HG02981 (cell line): ENCODE measurements around the gene TRAPPC11.
"Not testable (repeated sequence)": the region's sequence is repeated elsewhere in the genome, so short reads cannot be mapped to it uniquely, and the experiment has no call there.

Experiments
- ATAC-seq: cut with Tn5 transposase; IDR thresholded peaks from one replicate; pipeline ENCODE4 v1.9.1; 2021; ENCODE audit warnings: mild to moderate bottlenecking, moderate library complexity; ENCODE audit not compliant: unreplicated experiment

Gene TRAPPC11

DNA sequence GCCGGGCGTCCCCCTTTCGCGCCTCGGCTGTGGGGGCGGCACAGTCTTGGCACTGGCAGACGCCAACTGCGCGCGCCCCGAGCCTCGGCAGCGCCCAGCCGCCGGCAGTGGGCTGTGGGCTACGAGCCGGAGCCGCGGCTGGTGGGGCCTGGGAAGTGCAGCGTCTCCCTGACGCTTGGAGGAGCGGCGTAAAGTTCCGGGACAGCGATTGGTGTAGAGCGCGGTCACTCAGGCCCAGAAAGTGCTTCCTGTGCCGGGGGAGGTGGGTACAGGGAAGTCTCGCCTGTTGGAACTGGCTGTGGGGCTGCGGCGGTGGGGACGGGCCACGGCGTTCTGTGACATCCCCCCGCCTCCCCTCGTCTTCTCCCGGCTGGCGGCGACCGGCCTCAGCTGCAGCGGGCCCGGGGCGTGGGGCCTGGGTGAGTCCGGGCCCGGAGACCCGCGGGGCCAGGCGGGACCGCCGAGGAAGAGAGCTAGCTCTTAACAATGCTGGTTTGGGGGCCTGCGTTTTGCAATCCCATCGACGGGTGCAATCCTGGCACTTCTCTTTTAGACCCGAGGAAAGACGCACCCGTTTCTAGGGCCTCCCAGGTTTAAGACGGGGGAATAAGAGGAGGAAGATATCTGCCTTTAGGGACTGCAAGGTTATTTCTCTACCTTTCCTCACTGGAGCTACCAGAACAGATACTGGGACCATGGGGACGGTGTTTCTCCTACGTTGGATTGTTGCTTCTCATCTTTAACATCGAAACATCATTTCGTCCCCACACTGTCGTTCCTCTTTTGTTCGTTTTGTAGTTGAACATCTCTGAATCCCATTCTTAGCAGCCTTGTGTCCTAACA, at the start of gene TRAPPC11, which contains the start of gene RWDD4:
Gene TRAPPC11 (plus strand): TSS at position 265 of the 843 bp plus-strand sequence. CDS start 4,575 bp downstream, outside the sequence.
Gene RWDD4 (minus strand): TSS at position 157 of the 843 bp plus-strand sequence. CDS start 233 bp downstream, outside the sequence.
- peak; percentile 99 for ATAC-seq

DNA sequence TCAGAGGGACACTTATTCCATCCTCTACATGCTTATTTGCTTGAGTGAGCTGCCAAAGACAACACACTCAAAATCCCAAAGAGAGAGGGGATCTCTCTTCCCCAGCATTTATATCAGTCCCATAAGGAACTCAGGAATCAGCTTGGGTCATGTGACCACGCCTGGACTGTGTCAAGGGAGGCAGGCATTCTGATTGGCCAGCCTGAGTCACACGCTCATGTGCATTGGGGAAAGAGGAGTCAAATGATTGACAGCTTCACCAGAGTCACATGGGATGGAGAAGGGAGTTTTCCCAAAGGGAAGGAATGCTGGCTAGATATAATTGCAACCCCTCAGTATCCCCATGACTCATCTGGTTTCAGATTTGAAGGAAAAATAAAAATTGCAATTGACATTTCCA, 49.1 kb upstream of the TRAPPC11 start:
- ATAC-seq: no peak

DNA sequence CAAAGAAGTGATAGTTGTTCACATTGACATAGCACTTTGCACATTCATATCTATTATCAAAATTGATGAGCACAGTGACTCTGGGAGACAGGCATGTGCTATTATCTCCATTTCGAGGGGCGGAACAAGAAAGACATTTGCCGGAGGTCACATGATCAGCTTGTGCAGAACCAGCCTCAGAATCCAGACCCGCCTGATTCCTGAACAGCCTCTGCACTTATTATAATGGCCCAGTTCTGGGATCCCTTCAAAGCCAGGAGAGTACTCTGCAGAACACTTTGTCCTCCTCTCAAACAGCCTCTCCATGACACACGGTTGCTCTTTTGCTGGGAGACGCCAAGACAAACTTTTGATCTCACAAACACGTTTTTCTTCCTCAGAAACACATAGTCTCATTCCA, 48.5 kb upstream of the TRAPPC11 start:
- no peak for ATAC-seq

DNA sequence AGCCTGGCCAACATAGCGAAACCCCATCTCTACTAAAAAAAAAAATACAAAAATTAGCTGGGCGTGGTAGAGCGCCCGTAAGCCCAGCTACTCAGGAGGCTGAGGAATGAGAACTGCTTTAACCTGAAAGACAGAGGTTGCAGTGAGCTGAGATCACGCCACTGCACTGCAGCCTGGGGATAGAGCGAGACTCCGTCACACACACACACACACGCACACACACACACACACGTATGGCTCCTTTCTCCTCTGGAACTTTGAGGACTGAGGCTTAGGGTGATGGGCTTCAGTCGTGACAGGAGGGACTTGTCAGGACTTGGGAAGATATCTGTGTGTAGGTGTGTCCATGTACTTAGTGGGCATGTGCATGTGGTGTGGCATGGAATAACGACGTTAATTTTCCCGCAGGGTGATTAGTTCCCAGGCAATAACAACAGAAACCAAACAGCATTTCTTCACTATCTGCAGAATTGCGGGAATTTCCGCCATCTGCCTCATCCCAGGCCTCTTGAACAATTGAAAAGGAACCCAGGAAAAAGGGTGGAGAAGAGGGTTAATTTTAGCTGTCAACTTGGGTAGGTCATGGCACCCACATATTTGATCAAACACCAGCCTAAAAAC, 47.8 kb upstream of the TRAPPC11 start:
- no peak for ATAC-seq

DNA sequence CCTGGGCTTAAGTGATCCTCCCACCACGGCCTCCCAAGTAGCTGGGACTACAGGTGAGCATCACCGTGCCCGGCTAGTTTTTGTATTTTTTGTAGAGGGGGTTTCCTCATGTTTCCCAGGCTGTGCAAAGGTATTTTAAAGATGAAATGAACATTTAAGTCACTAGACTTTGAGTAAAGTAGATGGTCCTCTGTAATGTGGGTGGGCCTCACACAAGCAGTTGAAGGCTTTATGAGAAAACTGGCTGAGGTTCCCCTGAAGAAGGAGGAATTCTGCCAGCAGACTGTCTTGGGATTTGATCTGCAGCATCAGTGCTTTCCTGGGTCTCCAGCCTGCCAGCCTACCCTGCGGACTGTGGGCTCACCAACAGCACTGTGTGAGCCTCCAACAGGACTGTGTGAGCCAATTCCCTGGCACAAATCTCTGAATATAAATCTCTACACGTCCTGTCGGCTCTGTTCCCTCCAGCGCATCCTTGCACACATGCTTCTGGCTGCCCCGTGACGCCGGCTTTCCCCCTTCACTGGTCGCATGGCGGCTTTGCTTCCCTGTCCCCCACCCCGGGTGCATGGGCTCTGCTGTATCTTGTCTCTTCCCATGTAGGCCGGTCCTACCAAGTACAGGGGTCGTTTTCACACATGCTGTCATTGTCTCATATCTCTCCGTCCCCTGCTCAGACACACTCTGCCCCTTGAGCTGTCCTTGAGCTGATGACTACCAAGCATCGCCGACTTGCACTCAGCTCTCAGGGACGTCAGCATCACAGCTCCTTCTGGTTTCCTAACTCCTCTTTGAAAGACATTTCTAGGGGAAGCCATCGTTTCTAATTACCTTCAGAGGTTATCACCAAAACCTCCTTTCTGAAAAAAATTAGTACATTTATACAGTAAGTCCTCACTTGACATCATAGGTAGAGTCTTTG, 46.5 kb upstream of the TRAPPC11 start:
- no peak for ATAC-seq

DNA sequence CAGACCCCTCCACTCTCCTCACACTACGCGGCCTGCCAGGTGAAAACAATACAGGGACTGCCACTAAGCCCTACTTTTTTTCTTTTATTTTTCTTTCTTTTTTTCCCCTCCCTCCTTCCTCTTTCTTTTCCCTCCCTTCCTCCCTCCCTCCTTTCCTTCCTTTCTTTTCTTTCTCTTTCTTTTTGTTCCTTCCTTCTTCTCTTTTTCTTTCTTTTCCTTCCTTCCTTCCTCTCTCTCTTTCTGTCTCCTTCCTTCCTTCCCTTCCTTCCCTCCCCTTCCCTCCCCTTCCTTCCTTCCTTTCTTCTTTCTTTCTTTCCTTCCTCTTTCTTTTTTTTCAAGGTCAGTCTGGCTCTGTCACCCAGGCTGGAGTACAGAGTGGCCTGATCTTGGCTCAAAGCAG, 42.0 kb upstream of the TRAPPC11 start:
- ATAC-seq: no peak

DNA sequence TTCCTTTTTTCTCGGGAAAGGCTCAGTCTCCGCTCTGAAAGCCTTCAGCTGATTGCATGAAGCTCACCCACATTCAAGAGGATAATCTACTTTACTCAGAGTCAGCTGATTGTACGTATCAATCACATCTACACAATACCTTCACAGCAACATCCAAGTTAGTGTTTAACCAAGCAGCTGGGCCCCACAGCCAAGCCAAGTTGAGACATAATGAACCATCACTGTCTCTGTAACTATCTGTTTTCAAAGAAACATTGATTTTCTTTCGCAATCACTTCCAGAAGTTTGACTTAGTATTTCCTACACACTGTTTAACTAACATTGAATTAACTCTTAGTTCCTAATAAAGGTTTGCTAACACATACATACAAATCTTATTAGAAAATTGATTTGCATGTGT, 40.4 kb upstream of the TRAPPC11 start:
- ATAC-seq: no peak

DNA sequence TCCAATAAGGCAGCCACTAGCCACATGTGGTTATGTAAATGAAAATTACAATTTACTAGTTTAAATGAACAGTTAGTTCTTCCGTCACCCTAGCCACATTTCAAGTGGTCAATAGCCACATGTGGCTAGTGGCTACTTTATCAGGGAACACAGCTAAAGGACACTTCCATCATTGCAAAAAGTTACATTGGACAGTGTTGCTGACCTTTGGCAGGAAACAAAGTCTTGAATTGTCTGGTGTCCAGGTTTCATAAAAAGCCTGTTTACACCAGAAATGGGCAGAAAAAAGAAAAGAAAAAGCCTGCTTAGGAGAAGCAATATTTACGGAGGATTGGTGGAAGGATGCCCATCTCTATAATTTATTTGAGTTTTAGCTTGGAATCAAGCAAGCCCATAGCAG, 38.7 kb upstream of the TRAPPC11 start:
- ATAC-seq: no peak

DNA sequence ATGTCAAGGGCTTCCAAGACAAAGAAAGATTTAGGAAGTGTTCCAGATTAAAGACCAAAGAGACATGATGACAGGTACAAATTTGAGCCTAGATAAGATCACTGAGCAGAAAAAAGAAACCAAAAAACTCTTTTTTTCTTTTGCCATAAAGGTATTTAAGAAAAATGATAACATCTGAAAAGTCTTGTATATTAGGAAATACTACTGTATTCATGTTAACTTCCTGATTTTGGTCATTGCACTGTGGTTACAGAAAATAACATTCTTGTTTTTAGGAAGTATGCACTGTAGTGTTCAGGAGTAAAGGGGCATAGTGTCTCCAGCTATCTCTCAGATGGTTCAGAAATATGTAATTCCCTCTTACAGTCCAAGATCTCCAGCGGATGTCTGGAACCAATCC, 37.2 kb upstream of the TRAPPC11 start:
- no peak for ATAC-seq

DNA sequence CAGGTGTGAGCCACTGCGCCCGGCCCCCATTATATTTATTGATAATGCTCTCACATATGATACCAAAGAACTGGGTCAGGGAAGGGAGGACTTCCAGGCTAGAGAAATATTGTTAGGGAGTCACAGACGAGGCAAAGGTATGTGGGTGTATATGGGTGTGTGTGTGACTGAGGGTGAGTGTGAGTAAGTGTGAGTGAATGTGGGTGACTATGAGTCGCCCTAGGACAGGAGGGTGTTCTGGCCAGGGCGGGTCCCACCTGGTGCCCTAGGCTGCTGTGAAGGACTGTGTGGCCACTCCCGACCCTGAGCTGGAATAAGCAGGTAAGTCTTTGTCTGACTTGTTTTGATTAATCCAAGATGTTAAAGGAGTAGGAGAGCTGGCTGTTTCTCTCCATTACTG, 34.5 kb upstream of the TRAPPC11 start:
- no peak for ATAC-seq

DNA sequence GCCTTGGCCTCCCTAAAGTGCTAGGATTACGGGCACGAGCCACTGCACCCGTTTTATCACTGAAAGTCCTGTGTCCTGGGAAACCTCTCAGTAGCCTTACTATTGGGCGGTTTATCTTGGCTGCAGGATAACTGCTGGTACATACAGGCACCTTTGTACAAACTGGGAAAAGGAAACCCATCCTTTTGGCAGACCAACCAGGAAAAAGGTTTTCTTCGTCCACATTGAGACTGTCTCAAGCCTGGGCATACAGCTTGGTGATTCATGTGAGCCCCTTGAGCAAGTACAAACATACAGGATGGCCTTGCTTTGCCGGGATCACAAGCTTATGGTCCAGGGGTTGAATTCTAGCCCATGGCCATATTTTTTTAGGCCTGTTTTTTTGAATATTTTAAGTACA, 32.9 kb upstream of the TRAPPC11 start:
- no peak for ATAC-seq

DNA sequence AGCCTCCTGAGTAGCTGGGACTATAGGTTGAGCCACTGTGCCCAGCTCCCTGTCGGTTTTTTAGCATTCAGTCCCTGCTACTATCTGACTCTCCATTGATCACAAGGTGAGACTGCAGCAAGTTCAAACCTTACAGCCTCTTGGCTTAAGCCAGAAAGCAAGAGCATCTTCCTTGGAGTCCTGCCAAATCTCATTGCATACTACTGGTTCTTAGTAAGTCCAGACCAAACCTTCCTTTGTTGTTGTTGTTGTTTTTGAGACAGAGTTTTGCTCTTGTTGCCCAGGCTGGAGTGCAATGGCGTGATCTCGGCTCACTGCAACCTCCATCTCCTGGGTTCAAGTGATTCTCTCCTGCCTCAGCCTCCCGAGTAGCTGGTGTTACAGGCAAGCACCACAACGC, 31.8 kb upstream of the TRAPPC11 start:
- not testable (repeated sequence) for ATAC-seq

DNA sequence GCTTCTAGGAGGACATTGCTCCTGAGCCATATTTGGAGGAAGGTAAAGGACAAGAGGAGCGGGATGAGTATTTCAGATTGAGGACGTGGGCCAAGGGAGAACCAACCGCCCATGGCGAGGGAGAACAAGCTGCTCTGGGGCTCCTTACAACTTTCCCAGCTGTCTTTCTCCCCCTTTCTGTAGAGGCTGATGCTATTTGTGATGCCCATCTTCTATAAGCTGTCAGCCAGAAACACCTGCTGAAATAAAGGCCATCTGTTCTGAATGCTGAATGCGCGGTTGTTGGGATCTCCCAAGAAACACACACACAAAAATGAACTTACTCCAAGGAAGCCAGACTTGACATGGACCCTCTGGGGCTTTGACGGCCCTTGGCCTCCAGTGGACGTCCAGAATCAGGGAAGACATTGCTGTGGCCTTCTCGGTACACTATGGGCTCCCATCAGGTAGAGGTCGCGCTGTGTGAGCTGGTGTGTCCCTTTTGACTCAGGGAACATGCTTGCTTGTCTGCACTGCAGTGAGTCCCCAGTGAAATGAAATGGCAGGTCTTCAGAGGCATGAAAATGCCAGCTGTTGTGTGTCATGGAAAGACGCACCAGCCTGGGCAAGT, 31.0 kb upstream of the TRAPPC11 start:
- no peak for ATAC-seq

DNA sequence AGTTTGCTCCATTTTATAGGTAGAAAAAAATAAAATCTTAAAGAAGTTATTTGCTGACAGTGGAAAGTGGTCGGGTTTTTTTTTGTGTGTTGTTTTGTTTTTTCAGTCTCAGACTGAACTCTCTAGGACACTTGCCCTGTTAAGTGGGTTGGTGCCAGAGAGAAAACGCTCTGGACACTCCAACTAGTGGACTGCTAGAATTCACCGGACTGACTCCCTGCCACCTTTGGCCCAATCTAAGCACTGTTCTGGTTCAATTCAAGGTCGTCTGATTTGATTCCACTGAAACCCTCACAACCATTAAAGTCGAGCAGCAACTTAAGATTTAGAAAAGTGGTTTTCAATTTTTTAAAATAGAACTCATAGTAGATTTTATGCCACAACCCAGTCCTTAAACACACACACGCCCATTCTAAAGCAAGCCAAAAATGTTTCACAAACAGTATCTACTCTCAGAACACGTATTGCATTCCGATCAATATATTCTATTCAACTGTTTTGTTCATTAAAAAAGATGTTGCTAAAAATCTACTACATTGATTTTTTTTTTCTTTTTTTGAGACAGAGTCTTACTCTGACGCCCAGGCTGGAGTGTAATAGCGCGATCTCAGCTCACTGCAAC, 27.4 kb upstream of the TRAPPC11 start:
- no peak for ATAC-seq

DNA sequence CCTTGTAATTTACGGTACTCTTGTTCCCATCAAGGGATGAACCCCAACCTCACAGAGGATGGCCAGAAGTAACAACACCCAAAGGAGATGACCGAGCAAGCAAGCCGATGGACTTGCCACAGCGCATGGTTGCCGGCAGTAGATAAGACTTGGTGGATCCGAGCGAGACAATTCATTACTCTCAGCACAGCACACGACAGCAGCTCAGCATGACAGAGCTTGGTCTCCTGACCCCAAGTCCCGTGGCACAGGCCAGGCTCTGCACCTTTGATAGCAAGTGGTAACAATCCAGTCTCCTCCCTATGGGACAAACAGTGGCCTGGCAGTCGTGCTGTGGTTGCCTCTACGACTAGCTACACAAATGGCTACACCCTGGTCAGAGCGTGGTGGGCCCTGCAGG, 26.4 kb upstream of the TRAPPC11 start:
- ATAC-seq: no peak

DNA sequence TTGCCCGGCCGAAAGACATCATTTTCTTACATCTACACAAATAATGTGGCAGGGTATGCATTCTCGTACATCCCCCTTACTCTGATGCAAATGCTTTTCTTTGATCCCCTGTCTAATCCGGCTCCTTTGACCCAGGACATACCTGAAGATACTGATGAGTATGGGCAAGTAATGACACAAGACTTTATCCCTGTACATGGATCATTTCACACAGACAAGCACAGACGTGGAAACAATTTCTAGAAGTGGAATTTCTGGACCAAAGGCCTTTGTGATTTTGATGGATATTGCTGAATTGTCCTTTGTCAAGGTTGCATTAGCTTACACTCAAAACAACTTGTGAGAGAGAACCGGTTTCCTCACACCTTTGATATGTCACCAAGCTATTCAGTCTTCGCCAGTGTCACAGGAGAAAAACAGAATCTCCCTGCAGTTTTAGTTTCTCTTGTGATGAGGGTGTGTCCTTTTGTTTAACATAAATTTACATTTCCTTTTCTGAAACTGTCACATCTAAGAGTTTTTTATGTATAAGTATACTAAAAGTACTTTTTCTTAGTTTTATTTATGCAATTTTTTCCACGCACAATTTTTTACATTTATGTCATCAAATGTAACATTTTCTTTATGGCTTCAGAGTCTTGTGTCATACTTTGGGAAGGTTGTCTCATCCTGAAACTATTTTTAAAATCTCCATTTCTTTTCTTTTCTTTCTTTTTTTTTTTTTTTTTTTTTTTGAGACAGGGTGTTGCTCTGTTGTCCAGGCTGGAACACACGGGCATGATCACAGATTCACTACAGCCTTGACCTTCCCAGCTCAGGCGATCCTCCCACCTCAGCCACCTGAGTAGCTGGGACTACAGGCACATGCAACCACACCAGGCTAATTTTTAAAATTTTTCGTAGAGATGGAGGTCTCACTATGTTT, 25.4 kb upstream of the TRAPPC11 start:
- ATAC-seq: no peak

DNA sequence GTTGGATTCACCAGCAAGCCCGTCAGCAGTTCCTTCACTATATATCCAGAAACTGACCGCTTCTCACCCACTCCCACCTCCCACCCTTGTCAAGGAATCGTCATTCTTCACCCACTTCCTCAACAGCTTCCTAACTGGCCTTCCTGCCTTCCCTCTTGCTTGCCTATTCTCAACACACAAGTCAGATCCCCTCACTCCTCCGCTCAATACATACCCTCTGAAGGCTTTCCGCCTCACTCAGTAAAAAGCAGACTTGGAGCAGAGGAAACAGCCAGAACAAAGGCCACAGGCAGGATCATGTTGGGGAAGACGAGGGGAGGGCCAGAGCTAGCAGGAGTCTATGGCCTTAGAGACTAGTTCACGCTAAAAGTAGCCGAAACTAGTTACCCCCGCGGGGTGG, 23.8 kb upstream of the TRAPPC11 start:
- ATAC-seq: no peak

DNA sequence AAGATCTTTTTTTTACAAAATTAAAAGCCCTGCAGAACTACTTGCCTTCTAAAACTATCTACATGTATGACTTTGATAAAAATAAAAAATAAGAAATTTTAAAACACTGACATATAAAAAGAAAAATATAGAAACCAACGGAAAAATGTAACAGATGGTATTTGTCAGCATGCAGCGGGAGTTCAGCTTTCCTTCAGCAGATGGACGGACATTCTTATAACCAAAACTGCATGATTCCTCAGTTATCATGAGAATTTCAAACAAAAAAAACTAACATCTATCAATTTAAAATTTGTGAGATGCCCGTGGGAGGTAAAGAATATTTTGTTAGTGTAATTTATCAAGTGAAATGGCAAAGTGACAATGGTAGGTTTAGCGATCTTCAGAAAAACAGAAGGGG, 23.4 kb upstream of the TRAPPC11 start:
- ATAC-seq: no peak

DNA sequence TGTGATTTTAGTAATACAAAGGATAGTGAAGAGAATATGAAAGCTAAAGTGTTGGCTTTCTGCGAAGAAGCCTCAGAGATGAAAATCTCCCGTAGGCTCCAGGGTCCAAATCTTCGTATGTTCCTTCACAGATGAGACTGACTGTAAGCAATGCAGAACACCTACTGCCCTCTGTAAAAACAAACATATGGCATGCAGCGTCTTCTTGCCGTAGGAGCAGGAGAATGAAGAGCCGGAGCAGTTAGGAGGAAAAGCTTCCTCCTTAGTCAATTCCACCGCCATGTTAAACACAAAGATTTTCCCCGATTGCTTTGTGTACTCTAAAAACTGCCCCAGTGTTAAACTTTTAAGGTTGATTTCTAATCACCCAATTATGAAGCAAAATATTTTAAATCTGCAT, 22.6 kb upstream of the TRAPPC11 start:
- ATAC-seq: no peak
